Neural cell (in vitro differentiated cells): ENCODE measurements around the gene GRK1.

ENCODE experiments used
- EZH2 ChIP-seq: fragments of 200-600, 300-800 bp; shearing (Covaris generic), sonication (generic); IDR thresholded peaks from 2 replicates; pipeline ENCODE4 v1.6.1; 2014; ENCODE audit warnings: antibody characterized with exemption, low read length, borderline replicate concordance, mild to moderate bottlenecking; ENCODE audit not compliant: insufficient read depth, poor library complexity, severe bottlenecking
- TF ChIP-seq, protein P1 (sequence below): fragments of 450-650 bp; IDR thresholded peaks from 2 replicates; pipeline ENCODE4 v1.5.1; 2014; ENCODE audit warnings: antibody characterized with exemption, mild to moderate bottlenecking, moderate library complexity; ENCODE audit not compliant: poor library complexity, severe bottlenecking

DNA sequence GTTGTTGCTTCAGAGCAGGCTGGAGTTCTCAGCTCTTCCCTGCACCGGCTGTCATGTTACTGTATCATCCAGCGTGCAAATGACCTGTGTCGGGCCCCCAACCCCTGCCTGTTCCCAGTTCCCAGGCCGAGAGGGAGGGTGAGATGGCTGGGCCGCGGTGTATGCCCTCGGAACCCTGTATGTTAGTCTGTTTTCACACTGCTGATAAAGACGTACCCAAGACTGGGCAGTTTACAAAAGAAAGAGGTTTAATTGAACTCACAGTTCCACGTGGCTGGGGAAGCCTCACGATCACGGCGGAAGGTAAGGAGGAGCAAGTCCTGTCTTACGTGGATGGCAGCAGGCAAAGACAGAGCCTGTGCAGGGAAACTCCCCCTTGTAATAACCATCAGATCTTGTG, 102.9 kb downstream of the GRK1 start:
- no peak for TF ChIP-seq EZH2
- TF ChIP-seq, protein P1, sequence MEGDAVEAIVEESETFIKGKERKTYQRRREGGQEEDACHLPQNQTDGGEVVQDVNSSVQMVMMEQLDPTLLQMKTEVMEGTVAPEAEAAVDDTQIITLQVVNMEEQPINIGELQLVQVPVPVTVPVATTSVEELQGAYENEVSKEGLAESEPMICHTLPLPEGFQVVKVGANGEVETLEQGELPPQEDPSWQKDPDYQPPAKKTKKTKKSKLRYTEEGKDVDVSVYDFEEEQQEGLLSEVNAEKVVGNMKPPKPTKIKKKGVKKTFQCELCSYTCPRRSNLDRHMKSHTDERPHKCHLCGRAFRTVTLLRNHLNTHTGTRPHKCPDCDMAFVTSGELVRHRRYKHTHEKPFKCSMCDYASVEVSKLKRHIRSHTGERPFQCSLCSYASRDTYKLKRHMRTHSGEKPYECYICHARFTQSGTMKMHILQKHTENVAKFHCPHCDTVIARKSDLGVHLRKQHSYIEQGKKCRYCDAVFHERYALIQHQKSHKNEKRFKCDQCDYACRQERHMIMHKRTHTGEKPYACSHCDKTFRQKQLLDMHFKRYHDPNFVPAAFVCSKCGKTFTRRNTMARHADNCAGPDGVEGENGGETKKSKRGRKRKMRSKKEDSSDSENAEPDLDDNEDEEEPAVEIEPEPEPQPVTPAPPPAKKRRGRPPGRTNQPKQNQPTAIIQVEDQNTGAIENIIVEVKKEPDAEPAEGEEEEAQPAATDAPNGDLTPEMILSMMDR: no peak
